Hair follicle dermal papilla cell (primary cell): Measurements from ENCODE around the gene TEX13A. TPM values are rescaled to one million over a fixed set of nuclear protein-coding genes. Genes with fewer than 3 reads are reported as not detected.

Experiments
- total RNA-seq: library from RNA; depleted of rRNA; stranded (reverse); fragments of >200 nt; gene quantifications from 2 replicates; pipeline ENCODE4 v1.2.3, GENCODE V29; 2012

TEX13A gene, protein sequence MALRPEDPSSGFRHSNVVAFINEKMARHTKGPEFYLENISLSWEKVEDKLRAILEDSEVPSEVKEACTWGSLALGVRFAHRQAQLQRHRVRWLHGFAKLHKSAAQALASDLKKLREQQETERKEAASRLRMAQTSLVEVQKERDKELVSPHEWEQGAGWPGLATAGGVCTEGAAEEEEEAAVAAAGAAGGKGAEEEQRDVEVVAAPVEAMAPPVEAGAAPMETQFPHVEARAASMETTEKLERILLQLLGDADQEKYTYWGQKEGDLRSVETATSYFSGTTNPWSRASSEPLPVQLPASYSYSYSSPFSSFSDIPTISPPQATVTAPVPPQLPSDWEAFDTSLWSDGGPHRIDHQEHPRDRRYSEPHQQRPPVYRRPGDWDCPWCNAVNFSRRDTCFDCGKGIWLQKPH
- total RNA-seq = not detected in 2 replicates

DNA sequence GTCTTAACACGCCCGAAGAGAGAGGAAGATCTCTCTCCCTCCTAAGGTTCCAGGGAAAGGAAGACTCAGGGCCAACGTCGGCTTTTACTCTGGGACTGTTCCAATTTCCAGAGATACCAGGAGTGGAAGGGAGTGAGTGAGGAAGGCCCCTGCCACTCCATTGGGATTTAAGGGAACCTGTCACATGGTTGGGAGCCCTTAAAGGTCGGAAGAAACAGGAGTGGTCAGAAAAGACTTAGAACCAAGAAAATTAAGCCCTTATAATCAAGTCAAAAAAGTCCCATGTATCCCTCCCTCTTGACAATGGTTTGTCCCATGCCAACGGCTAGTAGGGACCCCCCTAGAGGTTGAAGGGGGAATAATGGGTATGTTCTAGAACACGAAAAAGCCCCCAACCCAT, at the start of gene TEX13A:
TEX13A (minus strand) TSS at position 59 of the 400 bp plus-strand sequence. CDS start 297 bp downstream, outside the sequence.

